Effector memory CD4-positive, alpha-beta T cell (primary cell): ENCODE results near the gene PALM3.
A peak's percentile ranks its signal among the peaks of the same experiment; 100 is the strongest.

Experiments
- DNase-seq, 3 donors: peaks; one replicate each; pipeline ENCODE4 v3.0.0-alpha.2; 2020
- H3K27ac ChIP-seq: 2 replicates; pipeline ENCODE4 v1.7.0; 2013; ENCODE audit warnings: mild to moderate bottlenecking, low read length, moderate library complexity; ENCODE audit not compliant: insufficient read depth, poor library complexity, severe bottlenecking
- H3K27me3 ChIP-seq: replicated peaks from 2 replicates; pipeline ENCODE4 v1.7.0; 2013; ENCODE audit warnings: mild to moderate bottlenecking, low read length; ENCODE audit not compliant: insufficient read depth, control insufficient read depth, poor library complexity, severe bottlenecking
- H3K36me3 ChIP-seq: 2 replicates; pipeline ENCODE4 v1.7.0; 2013; ENCODE audit warnings: mild to moderate bottlenecking, low read length, moderate library complexity; ENCODE audit not compliant: control insufficient read depth, insufficient read depth
- H3K4me1 ChIP-seq: 2 replicates; pipeline ENCODE4 v1.7.0; 2013; ENCODE audit warnings: low read length, mild to moderate bottlenecking; ENCODE audit not compliant: control insufficient read depth, insufficient read depth, poor library complexity, severe bottlenecking
- H3K4me3 ChIP-seq: 2 replicates; pipeline ENCODE4 v1.7.0; 2013; ENCODE audit warnings: low read length, low read depth, mild to moderate bottlenecking; ENCODE audit not compliant: insufficient read depth, poor library complexity, severe bottlenecking
- H3K9me3 ChIP-seq: 2 replicates; pipeline ENCODE4 v1.7.0; 2013; ENCODE audit warnings: mild to moderate bottlenecking, low read length, moderate library complexity; ENCODE audit not compliant: control insufficient read depth

PALM3 gene

DNA sequence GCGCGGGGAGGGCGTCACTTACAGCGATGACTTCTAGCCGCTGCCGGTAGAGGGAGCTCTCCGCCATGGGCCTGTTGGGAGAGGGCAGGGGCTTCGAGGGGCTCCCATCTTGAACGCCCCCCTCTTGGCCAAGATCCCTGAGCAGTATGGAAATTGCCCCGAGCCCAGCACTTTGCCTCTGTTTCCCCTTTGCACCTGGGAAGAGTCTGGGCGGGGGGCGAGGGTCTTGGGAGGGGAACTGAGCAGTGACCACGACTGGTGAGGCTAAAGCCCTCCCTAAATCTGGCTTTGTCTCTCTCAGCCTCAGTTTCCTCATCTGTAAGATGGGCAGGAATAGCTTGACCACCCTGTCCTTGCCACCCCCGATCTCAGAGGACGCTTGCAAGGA, 2.8 kb downstream of the PALM3 start:
- Histone ChIP-seq H3K27me3 (peaks cover 13% of the 10 kb centered on the region), H3K4me1 (peaks cover 20% of the 10 kb centered on the region), H3K36me3 (no peaks in the 10 kb centered on the region), H3K9me3 (no peaks in the 10 kb centered on the region), H3K4me3 (no peak overlapping the region), H3K27ac (no peak overlapping the region)
- peak in 1 of 3 donors; percentile 28 for DNase-seq

DNA sequence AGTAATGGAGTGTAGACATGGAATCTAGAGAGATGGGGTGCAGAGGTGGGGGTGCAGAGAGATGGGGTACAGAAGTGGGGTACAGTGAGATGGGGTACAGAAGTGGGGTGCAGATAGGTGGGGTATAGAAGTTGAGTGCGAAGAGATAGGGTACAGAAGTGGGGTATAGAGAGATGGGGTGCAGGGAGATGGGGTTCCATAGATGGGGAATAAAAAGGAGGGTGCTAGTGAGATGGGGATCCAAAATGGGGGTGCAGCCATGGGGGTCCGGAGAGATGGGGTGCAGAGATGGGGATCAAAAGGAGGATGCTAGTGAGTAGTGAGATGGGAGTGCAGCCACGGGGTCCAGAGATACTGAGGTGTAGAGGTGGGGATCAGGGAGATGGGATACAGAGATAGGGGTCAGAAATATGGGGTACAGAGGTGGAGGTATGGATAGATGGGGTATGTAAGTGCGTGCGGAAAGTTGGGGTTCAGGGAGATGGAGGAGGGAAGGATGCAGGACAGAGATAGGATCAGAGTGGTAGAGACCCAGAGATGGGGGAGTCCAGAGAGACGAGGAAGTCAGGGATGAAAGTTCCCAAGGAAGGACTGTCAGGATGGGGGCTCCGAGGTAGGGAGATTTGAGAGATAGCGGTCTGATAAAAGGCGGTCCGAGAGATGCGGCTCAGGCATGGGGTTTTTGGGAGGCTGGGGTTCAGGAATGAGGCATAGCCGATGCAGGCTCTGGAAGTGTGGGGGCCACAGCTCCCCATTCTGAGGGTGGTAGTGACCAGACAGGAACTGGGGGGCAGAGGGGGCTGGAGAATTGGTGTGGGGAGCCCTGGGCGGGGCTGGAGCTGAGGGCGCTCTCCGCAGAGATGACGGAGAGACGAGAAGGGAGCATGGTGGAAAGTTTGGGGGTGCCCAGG, 3.4 kb downstream of the PALM3 start:
- Histone ChIP-seq H3K36me3 (no peaks in the 10 kb centered on the region), H3K27me3 (peaks cover 13% of the 10 kb centered on the region), H3K27ac (no peak overlapping the region), H3K4me1 (peaks cover 20% of the 10 kb centered on the region), H3K9me3 (no peaks in the 10 kb centered on the region), H3K4me3 (peak overlapping the region; percentile 28)
- DNase-seq = no peak

DNA sequence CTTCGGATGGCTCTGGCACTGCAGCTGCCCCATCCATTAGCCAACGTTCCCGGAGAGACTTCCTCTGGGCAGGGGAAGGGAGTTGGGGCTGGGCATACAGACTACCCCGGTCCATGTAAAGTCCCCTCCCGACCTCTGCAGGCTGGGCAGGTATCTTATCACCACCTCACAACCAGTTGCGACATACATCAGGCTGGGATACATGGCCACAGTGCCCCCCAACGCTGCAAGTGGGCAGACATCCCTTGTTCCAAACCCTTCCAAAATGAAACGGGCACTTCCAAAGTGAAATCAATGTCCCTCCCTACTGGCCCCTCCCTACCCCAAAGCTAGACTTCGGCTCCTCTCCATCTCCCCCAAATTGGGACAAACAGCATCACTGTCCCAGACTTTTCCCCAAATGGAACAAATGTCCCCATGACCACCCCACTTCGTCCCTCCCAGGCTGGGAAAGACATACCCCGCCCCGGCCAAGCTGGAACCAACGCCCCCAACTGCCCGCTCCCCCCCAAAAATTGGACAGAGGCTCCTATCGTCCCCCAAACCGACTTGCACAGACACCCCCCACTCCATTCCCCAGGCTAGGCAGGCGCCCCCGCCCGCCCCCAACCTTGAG, 5.0 kb downstream of the PALM3 start:
- Histone ChIP-seq H3K4me1 (peaks cover 20% of the 10 kb centered on the region), H3K36me3 (peaks cover 14% of the 10 kb centered on the region), H3K27ac (no peak overlapping the region), H3K4me3 (peak overlapping the region; percentile 42), H3K9me3 (no peaks in the 10 kb centered on the region), H3K27me3 (peaks cover 13% of the 10 kb centered on the region)
- no peak for DNase-seq

DNA sequence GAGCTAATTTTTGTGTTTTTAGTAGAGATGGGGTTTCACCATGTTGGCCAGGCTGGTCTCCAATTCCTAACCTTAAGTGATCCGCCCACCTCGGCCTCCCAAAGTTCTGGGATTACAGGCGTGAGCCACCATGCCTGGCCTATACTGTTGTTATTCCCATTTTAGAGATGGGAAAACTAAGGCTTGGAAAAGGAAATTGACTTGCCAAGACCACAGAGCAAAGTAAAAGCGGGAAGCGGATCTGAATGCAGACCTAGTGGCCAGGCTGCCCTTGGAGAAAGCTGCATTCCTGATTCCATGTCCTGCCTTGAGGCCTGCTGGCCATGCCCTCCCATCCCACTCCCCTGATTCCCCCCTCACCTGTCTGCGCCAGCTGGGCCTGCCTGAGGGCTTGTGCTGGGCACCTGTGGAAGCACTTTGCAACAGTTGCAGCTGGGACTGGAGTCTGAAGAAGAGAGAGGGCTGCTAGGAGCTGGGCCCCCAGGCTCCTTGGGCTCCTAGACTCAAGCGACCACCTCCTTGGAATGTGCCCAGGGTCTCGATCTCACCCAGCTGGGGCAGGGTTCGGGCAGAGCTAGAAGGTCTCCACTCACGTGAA, 5.7 kb downstream of the PALM3 start:
- DNase-seq = no peak
- Histone ChIP-seq H3K4me3 (no peak overlapping the region), H3K4me1 (peaks cover 20% of the 10 kb centered on the region), H3K27ac (no peak overlapping the region), H3K27me3 (peaks cover 13% of the 10 kb centered on the region), H3K36me3 (peaks cover 19% of the 10 kb centered on the region), H3K9me3 (no peaks in the 10 kb centered on the region)

DNA sequence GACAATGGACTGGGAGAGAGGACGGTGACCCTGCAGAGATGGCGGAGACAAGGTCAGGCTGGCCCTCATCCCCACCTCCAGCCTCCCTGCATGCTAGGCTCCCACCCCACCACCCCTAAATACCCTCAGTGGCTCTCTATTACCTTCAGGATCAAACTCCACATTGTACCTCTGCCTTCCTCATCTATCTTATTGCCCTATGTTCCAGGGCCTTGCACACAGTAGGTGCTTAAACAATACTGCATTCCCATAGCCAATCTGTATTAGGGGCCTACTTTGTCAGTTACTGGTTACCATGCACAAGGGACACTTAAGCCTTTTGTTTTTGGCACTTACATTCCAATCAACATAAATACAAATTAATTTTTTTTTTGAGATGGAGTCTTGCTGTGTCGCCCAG, 6.5 kb downstream of the PALM3 start:
- Histone ChIP-seq H3K4me1 (peaks cover 20% of the 10 kb centered on the region), H3K36me3 (peaks cover 26% of the 10 kb centered on the region), H3K27me3 (peaks cover 13% of the 10 kb centered on the region), H3K4me3 (no peak overlapping the region), H3K9me3 (no peaks in the 10 kb centered on the region), H3K27ac (no peak overlapping the region)
- DNase-seq = no peak

DNA sequence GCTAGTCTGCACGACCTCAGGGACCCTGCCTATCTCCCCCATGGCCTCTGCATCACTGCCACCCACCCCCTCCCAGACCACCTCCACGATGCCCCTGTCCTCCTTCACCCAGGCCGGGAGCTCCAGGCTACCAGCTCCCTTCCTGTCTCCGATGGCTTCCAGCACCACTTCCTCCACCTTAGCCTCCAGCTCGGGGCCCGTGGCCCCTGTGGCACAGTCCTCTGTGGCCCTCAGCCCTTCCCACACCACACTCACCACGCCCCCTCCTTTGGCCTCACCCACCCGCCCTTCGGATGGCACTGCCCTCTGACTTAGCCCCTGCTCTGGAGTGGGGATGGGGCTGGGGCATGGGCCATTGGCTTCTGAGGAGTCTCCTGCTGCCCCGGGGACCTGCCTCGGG, 7.2 kb downstream of the PALM3 start:
- Histone ChIP-seq H3K36me3 (peaks cover 33% of the 10 kb centered on the region), H3K27ac (no peak overlapping the region), H3K4me3 (no peak overlapping the region), H3K9me3 (no peaks in the 10 kb centered on the region), H3K27me3 (peaks cover 11% of the 10 kb centered on the region), H3K4me1 (peaks cover 20% of the 10 kb centered on the region)
- no peak for DNase-seq

DNA sequence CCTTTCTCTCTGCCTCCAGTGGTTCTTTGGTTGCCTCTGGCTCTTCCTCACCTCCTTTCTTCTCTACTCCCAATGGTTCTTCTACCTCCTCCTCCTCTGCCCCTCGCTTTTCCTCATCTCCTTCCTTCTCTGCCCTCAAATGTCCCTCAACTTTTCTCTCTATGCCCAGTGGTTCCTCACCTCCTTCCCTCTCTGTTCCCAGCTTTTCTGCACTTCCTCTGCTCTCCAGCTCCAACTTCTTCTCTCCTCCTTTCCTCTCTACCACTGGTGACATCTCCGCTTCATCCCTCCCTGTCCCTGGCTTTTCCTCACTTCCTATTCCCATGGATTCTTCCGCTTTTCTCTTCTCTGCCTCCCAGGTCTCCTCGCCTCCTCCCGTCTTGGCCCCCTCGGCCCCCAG, 7.8 kb downstream of the PALM3 start:
- Histone ChIP-seq H3K4me1 (peaks cover 18% of the 10 kb centered on the region), H3K4me3 (no peak overlapping the region), H3K9me3 (no peaks in the 10 kb centered on the region), H3K27ac (no peak overlapping the region), H3K36me3 (peaks cover 37% of the 10 kb centered on the region), H3K27me3 (peaks cover 5% of the 10 kb centered on the region)
- no peak for DNase-seq

DNA sequence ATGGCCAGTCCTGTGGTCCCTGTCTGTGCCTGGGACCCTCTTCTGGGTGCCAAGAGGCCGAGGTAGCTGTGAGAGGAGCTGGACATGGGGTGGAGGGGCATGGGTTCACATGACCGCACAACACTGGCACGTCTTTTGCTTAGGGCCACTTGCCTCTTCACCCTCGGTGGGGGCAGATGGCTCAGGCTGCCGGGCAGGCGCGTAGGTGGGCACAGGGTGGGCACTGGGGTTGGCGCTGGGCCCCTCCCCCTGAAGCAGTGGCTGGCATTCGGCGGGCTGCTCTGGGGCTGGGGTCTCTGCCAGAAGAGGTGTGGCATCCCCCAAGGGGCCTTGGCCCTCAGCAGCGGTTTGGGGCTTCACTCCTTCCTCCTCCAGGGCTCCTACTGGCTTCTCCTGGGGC, 8.4 kb downstream of the PALM3 start:
- H3K36me3 ChIP-seq = peaks cover 43% of the 10 kb centered on the region
- no peak for DNase-seq
- H3K9me3 ChIP-seq = no peaks in the 10 kb centered on the region
- H3K4me1 ChIP-seq = peaks cover 13% of the 10 kb centered on the region
- no peak overlapping the region for H3K4me3 ChIP-seq
- H3K27me3 ChIP-seq = no peaks in the 10 kb centered on the region
- H3K27ac ChIP-seq = no peak overlapping the region

DNA sequence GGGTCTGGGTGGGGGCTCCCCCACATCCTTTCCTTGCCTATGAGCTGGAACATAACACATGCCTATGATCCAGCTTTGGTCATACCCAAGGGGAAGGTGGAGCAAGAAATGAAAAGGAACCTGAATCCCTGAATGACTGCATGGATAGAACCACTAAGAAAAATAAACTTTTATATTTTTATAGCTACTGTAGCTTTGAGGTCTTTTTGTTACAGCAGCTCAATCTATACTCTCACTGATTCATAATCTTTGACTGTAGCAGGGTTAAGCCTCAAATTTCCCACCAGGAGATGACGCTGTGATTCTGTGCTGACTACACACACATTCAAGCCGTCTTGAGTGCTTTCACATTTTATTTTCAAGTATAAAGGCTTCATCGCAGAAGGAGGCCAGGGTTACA, 8.8 kb downstream of the PALM3 start:
- Histone ChIP-seq H3K9me3 (no peaks in the 10 kb centered on the region), H3K27me3 (no peaks in the 10 kb centered on the region), H3K36me3 (peaks cover 47% of the 10 kb centered on the region), H3K27ac (no peak overlapping the region), H3K4me1 (peaks cover 9% of the 10 kb centered on the region), H3K4me3 (no peak overlapping the region)
- DNase-seq = no peak

DNA sequence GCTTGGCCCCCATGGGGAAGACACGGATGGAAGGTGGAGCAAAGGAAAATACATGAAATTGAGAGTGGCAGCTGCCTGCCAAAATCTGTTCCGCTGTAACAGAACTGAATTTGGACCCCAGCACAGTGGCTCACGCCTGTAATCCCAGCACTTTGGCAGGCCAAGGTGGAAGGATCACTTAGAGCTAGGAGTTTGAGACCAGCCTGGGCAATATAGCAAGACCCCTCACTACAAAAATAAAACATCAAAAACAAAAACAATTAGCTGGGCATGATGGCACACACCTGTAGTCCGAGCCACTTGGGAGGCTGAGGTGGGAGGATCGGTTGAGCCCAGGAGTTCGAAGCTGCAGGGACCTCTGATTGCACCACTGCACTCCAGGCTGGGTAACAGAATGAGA, 9.4 kb downstream of the PALM3 start:
- Histone ChIP-seq H3K27me3 (no peaks in the 10 kb centered on the region), H3K9me3 (no peaks in the 10 kb centered on the region), H3K27ac (no peak overlapping the region), H3K4me3 (no peak overlapping the region), H3K4me1 (peaks cover 4% of the 10 kb centered on the region), H3K36me3 (peaks cover 47% of the 10 kb centered on the region)
- no peak for DNase-seq
